ENCODE measurements around the gene DRC7. TPM values are rescaled to one million over a fixed set of nuclear protein-coding genes. Genes with fewer than 3 reads are reported as not detected.

DRC7 gene
- total RNA-seq, 1 experiment from 2014 or later: 0.72 TPM

DNA sequence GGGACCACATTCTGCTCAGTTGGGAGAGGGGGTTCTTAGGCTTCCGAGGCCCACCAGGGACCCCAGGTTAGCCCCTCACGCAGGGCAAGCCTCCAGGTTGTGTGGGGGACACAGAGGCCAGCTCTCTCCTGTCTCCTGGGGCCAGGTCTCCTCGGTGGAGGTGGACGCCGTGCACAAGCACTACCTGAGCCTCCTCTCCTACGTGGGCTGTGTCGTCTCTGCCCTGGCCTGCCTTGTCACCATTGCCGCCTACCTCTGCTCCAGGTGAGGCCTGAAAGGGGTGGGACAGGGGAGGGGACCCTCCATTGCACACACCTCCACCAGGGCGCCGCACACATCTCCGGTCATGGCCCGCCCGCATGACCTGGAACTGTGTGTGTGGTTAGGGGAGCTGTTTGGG, 37.4 kb upstream of the DRC7 start:
- Mint-ChIP-seq H3K4me1 (peaks cover 0 to 10% of the 10 kb centered on the region in 2 experiments; a peak in 2 of 4 replicates), H3K27me3 (ENCODE audit: low read depth) (no peaks in the 10 kb centered on the region; the same call in none of the 2 replicates), H3K4me3 (no peak overlapping the region), H3K36me3 (ENCODE audit: insufficient read depth in 1 of 3, low read depth in 3 of 3) (no peaks in the 10 kb centered on the region), H3K9me3 (no peaks in the 10 kb centered on the region), H3K27ac (peak overlapping the region in 1 of 3 experiments; percentile 85; a peak in 2 of 7 replicates)
- Histone ChIP-seq H3K14ac (ENCODE audit: insufficient read depth, low read length) (no peak overlapping the region), H3K9me3 (ENCODE audit: control insufficient read depth, low read depth, low read length) (no peaks in the 10 kb centered on the region), H3K4me2 (ENCODE audit: insufficient read depth, insufficient read length, low read length) (no peak overlapping the region), H3K27ac (ENCODE audit: insufficient read length, low read depth, low read length) (no peak overlapping the region), H3K56ac (ENCODE audit: insufficient read length, low read depth, low read length) (no peak overlapping the region), H2BK20ac (ENCODE audit: low read depth, low read length, poor library complexity, severe bottlenecking) (no peak overlapping the region), H2BK15ac (ENCODE audit: low read depth, low read length) (no peak overlapping the region), H3K27me3 (ENCODE audit: insufficient read depth, low read length) (0 out of 2 replicates have a peak, but pooled peaks cover 1% of the 10 kb centered on the region), H3T11ph (ENCODE audit: low read length) (no peak overlapping the region), H2BK120ac (ENCODE audit: low read depth, low read length, poor library complexity, severe bottlenecking) (no peak overlapping the region), H3K9ac (ENCODE audit: extremely low read depth, insufficient read length, low read length) (no peak overlapping the region), H2BK12ac (ENCODE audit: insufficient read length, low read depth, low read length) (no peak overlapping the region), H4K20me1 (ENCODE audit: control insufficient read depth, insufficient read depth, insufficient read length) (no peaks in the 10 kb centered on the region), H3K18ac (ENCODE audit: insufficient read length, low read depth, low read length) (no peak overlapping the region), H2AFZ (ENCODE audit: low read length) (no peak overlapping the region), H4K8ac (replicated peaks; ENCODE audit: insufficient read length, low read depth, low read length) (no peak overlapping the region), H2BK5ac (ENCODE audit: insufficient read length, low read length) (no peak overlapping the region), H4K5ac (ENCODE audit: insufficient read length, low read depth, low read length) (no peak overlapping the region), H3K79me2 (ENCODE audit: insufficient read depth, low read length) (no peaks in the 10 kb centered on the region), H3K79me1 (ENCODE audit: insufficient read depth, low read depth, low read length, poor library complexity, severe bottlenecking) (no peaks in the 10 kb centered on the region), H3K23me2 (ENCODE audit: insufficient read length, low read depth, low read length, poor library complexity, severe bottlenecking) (no peaks in the 10 kb centered on the region), H3K4me1 (ENCODE audit: insufficient read depth, low read length) (no peaks in the 10 kb centered on the region), H2AK5ac (ENCODE audit: insufficient read length, low read length) (no peak overlapping the region), H3K23ac (ENCODE audit: insufficient read length, low read depth, low read length) (no peak overlapping the region), H4K91ac (ENCODE audit: insufficient read length, low read depth, low read length) (no peak overlapping the region), H3K4ac (ENCODE audit: low read depth, low read length) (no peak overlapping the region)
- TF ChIP-seq, protein P1, sequence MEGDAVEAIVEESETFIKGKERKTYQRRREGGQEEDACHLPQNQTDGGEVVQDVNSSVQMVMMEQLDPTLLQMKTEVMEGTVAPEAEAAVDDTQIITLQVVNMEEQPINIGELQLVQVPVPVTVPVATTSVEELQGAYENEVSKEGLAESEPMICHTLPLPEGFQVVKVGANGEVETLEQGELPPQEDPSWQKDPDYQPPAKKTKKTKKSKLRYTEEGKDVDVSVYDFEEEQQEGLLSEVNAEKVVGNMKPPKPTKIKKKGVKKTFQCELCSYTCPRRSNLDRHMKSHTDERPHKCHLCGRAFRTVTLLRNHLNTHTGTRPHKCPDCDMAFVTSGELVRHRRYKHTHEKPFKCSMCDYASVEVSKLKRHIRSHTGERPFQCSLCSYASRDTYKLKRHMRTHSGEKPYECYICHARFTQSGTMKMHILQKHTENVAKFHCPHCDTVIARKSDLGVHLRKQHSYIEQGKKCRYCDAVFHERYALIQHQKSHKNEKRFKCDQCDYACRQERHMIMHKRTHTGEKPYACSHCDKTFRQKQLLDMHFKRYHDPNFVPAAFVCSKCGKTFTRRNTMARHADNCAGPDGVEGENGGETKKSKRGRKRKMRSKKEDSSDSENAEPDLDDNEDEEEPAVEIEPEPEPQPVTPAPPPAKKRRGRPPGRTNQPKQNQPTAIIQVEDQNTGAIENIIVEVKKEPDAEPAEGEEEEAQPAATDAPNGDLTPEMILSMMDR (conservative IDR thresholded peaks at IDR 0.05): no peak
- DNase-seq: no peak
- no CpG with 5 or more reads among the region's 13 CpGs for WGBS (ENCODE audit: extremely low coverage, insufficient read length, low lambda C conversion rate)
